Measurements from ENCODE around the gene PPARD. TPM values are rescaled to one million over a fixed set of nuclear protein-coding genes. Genes with fewer than 3 reads are reported as not detected.

Gene PPARD
- total RNA-seq, 2 donors from 2014 or later: 10.9 to 11.5 TPM

DNA sequence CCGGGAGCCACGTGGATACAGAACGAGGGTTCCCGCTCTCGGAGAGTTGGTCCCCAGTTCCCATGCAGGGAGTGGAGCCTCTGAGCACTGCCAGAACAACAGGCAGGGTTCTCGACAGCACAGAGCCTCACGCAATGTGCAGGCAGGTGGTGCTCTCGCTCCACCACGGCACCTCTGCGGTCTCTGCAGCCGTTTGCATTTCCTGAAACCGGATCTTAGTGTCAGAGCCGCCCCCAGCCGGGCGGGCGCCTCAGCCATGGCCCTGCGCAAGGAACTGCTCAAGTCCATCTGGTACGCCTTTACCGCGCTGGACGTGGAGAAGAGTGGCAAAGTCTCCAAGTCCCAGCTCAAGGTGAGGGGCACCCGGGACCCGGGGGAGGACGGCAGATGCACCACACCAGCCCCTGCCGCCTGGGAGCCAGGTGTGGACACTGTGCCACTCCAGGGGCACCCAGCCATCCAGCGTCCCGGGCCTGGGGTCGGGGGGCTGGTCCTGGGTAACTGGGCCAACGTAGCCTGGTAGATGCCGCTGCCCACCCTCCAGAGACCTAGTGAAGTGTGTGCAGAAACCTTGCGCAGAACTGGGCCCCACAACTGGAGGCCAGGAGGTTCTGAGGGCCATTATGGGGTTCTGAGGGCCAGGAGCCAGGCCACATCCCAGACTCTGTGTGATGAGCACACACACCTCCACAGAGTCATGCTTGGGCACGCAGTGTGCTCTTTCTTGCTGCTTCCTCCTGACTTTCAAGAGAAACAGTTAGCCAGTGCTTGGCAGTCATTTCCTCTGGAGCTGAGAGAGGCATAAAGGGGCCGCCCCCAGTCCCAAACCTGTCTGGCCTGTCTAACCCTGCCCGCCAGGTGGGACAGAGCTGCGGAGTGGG lies 44.5 kb upstream of the PPARD start, which contains the start of gene DEF6:
Gene DEF6, plus strand, starts transcription at position 218 of the 881 bp plus-strand sequence. Its CDS starts 39 bp downstream, at position 257.
- no peaks in the 10 kb centered on the region for H3K27me3 ChIP-seq (ENCODE audit: control insufficient read depth, insufficient read depth, low read length, poor library complexity, severe bottlenecking)
- H3K4me3 ChIP-seq (ENCODE audit: low read length): peak within 1 kb of the TSS; percentile 63
- peak within 1 kb of the TSS; percentile 39 for H3K4me3 Mint-ChIP-seq
- H3K27ac ChIP-seq (ENCODE audit: low read depth, low read length): no peak within 1 kb of the TSS
- H3K9ac ChIP-seq (ENCODE audit: extremely low read depth, low read length, poor library complexity, severe bottlenecking): no peak within 1 kb of the TSS
- H3K27me3 Mint-ChIP-seq (ENCODE audit: insufficient read depth): no peaks in the 10 kb centered on the region
- H3K27ac Mint-ChIP-seq: no peak within 1 kb of the TSS
- TF ChIP-seq, protein P1, sequence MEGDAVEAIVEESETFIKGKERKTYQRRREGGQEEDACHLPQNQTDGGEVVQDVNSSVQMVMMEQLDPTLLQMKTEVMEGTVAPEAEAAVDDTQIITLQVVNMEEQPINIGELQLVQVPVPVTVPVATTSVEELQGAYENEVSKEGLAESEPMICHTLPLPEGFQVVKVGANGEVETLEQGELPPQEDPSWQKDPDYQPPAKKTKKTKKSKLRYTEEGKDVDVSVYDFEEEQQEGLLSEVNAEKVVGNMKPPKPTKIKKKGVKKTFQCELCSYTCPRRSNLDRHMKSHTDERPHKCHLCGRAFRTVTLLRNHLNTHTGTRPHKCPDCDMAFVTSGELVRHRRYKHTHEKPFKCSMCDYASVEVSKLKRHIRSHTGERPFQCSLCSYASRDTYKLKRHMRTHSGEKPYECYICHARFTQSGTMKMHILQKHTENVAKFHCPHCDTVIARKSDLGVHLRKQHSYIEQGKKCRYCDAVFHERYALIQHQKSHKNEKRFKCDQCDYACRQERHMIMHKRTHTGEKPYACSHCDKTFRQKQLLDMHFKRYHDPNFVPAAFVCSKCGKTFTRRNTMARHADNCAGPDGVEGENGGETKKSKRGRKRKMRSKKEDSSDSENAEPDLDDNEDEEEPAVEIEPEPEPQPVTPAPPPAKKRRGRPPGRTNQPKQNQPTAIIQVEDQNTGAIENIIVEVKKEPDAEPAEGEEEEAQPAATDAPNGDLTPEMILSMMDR (conservative IDR thresholded peaks at IDR 0.05): peak; percentile 93
- H3K36me3 ChIP-seq (ENCODE audit: control insufficient read depth, insufficient read depth, low read length): peaks cover 12% of the 10 kb centered on the region
- H3K4me1 ChIP-seq (ENCODE audit: control insufficient read depth, insufficient read depth, low read length): no peaks in the 10 kb centered on the region
- H3K36me3 Mint-ChIP-seq (ENCODE audit: low read depth): peaks cover 24% of the 10 kb centered on the region
- H3K9me3 Mint-ChIP-seq: no peaks in the 10 kb centered on the region
- DNase-seq: peak; percentile 96
- 38 to 52% methylated on average over 23 to 34 of the region's 35 CpGs for WGBS, 2 experiments (ENCODE audit: insufficient coverage in 1 of 2, insufficient read length in 1 of 2)
- H3K4me1 Mint-ChIP-seq: peaks cover 10% of the 10 kb centered on the region
- H3K9me3 ChIP-seq (ENCODE audit: control insufficient read depth, low read length): no peaks in the 10 kb centered on the region

DNA sequence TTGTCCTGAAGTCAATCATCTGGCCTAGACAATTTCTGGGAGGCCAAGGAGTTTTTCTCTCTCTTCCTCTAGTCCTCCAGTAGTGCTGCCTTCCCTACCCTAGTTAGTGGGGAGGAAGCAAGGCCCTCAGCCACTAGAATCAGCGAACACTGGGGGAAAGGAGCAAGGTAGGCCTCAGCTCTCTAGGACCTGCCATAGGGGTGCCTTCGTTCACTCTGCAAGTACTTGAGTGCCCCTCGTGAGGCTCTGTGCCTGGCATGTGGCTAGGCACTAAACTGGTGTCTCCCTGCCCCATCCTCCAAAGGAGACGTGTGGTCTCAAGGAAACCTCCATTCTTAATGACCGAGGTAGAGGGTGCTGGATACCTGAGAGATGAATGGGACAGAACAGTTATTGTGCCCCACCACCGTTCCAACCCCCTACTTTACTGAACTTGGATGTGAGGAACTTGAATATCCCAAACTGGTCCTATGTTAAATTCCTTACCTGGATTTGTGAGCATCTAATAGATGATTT lies 43.7 kb upstream of the PPARD start:
- peaks cover 22% of the 10 kb centered on the region for H3K36me3 Mint-ChIP-seq (ENCODE audit: low read depth)
- 92 to 100% methylated on average over 3 to 6 of the region's 6 CpGs for WGBS, 2 experiments (ENCODE audit: insufficient coverage in 1 of 2, insufficient read length in 1 of 2)
- H3K9me3 Mint-ChIP-seq: no peaks in the 10 kb centered on the region
- H3K9ac ChIP-seq (ENCODE audit: extremely low read depth, low read length, poor library complexity, severe bottlenecking): no peak overlapping the region
- peaks cover 12% of the 10 kb centered on the region for H3K36me3 ChIP-seq (ENCODE audit: control insufficient read depth, insufficient read depth, low read length)
- TF ChIP-seq, protein P1 (conservative IDR thresholded peaks at IDR 0.05): no peak
- H3K4me1 ChIP-seq (ENCODE audit: control insufficient read depth, insufficient read depth, low read length): no peaks in the 10 kb centered on the region
- peak overlapping the region; percentile 39 for H3K4me3 Mint-ChIP-seq
- no peaks in the 10 kb centered on the region for H3K27me3 Mint-ChIP-seq (ENCODE audit: insufficient read depth)
- no peak overlapping the region for H3K4me3 ChIP-seq (ENCODE audit: low read length)
- H3K9me3 ChIP-seq (ENCODE audit: control insufficient read depth, low read length): no peaks in the 10 kb centered on the region
- no peak for DNase-seq
- no peaks in the 10 kb centered on the region for H3K27me3 ChIP-seq (ENCODE audit: control insufficient read depth, insufficient read depth, low read length, poor library complexity, severe bottlenecking)
- H3K4me1 Mint-ChIP-seq: peaks cover 12% of the 10 kb centered on the region
- no peak overlapping the region for H3K27ac ChIP-seq (ENCODE audit: low read depth, low read length)
- no peak overlapping the region for H3K27ac Mint-ChIP-seq

DNA sequence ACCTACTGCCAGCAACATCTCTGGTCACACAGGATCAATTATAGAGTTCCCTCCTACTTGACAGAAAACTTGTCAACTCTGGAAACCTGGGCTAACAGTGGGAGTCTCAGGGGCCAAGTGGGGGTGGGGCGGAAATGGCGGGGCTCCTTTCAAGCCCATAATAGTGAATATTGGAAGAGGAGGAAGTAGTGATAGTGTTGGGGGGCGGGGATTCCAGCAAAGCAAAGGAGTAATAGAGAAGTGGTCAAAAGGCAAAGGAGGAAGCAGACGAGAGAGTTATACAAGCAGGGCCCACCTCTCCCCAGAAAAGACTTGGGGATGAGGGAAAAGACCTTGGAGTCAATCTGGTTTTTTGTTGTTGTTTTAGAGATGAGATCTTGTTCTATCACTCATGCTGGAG lies 42.7 kb upstream of the PPARD start:
- no peak overlapping the region for H3K4me3 Mint-ChIP-seq
- no peak overlapping the region for H3K27ac Mint-ChIP-seq
- H3K4me3 ChIP-seq (ENCODE audit: low read length): no peak overlapping the region
- WGBS, 2 experiments (ENCODE audit: insufficient coverage in 1 of 2, insufficient read length in 1 of 2): 94 to 100% methylated on average over 2 to 4 of the region's 4 CpGs
- H3K27me3 Mint-ChIP-seq (ENCODE audit: insufficient read depth): no peaks in the 10 kb centered on the region
- TF ChIP-seq, protein P1 (conservative IDR thresholded peaks at IDR 0.05): no peak
- H3K36me3 ChIP-seq (ENCODE audit: control insufficient read depth, insufficient read depth, low read length): peaks cover 9% of the 10 kb centered on the region
- no peak for DNase-seq
- no peak overlapping the region for H3K27ac ChIP-seq (ENCODE audit: low read depth, low read length)
- no peaks in the 10 kb centered on the region for H3K9me3 Mint-ChIP-seq
- no peaks in the 10 kb centered on the region for H3K9me3 ChIP-seq (ENCODE audit: control insufficient read depth, low read length)
- H3K4me1 ChIP-seq (ENCODE audit: control insufficient read depth, insufficient read depth, low read length): no peaks in the 10 kb centered on the region
- no peaks in the 10 kb centered on the region for H3K27me3 ChIP-seq (ENCODE audit: control insufficient read depth, insufficient read depth, low read length, poor library complexity, severe bottlenecking)
- H3K9ac ChIP-seq (ENCODE audit: extremely low read depth, low read length, poor library complexity, severe bottlenecking): no peak overlapping the region
- peaks cover 11% of the 10 kb centered on the region for H3K4me1 Mint-ChIP-seq
- H3K36me3 Mint-ChIP-seq (ENCODE audit: low read depth): peaks cover 14% of the 10 kb centered on the region
